ENCODE data around the gene FBXL16. TPM values are rescaled to one million over a fixed set of nuclear protein-coding genes. Genes with fewer than 3 reads are reported as not detected.

Gene FBXL16
- total and polyA plus RNA-seq, 2 of the 13 experiments (the other 11 are each of a cell fraction or from before 2014, with no cell fraction given) = 0.22 to 2.0 TPM

DNA sequence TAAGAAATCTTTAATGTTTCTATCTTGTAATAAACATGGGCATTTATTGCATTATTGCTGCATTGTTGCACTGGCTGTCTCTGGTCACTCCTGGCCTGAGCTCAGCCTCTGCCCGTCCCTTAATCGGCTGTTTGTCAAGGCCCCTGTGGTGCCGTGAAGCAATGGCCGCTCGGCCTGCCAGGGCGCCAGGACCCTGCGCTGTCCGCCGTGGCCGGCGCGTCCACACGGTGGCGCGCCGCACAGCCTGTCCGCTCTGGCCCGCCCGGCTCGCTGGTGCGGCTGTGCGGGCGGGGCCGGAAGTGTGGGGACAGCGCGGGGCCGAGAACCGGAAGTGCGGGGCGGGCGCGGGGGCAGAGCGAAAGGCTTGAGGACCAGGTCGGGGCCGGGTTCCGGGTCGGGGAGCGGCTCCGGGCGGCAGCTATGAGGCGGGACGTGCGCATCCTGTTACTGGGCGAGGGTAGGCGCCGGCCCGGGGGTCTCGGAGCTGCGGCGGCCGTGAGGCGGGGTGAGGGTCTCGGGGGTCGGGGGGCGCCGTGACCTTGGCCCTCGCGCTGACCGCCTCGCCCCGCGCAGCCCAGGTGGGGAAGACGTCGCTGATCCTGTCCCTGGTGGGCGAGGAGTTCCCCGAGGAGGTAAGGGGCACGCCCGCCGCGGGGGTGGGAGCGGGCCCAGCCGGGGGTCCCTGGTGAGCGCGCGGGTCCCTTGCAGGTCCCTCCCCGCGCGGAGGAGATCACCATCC, 37.7 kb downstream of the FBXL16 start, which contains the start of gene RHOT2:
RHOT2 (plus strand) TSS at position 353 of the 739 bp plus-strand sequence; CDS start at position 421, 68 bp downstream.
- peaks cover 17 to 34% of the 10 kb centered on the region in 2 experiments; a peak in 4 of 5 replicates for H3K36me3 ChIP-seq (replicated peaks in 1 of 2; ENCODE audit: control insufficient read depth in 1 of 2, insufficient read depth in 2 of 2, low read length in 2 of 2)
- POLR2A ChIA-PET = interaction anchor here (0.7 to 2.0 kb wide), 9 partner anchors 8 to 32 kb away, joined by 3 to 8 read pairs (median 5); partner anchors contain the start of genes METTL26, RHBDL1, STUB1 and WDR24
- no peaks in the 10 kb centered on the region for H4K20me1 ChIP-seq (ENCODE audit: insufficient read depth, low read length)
- BruUV-seq (replicated peaks) = no TSS peak
- DNase-seq (ENCODE audit: low spot score) = peak; percentile 77
- peak within 1 kb of the TSS; percentile 58 for H3K27ac ChIP-seq (ENCODE audit: extremely low read length, insufficient read depth, low read length)
- ATAC-seq = peak; percentile 91
- WGBS (ENCODE audit: low lambda C conversion rate) = 3% methylated on average over 17 of the region's 78 CpGs
- no peak for FAIRE-seq
- no peaks in the 10 kb centered on the region for H3K9me3 ChIP-seq (ENCODE audit: low read length)
- H2AFZ ChIP-seq (ENCODE audit: low read length) = peak within 1 kb of the TSS; percentile 83
- H3K4me1 ChIP-seq (ENCODE audit: insufficient read depth, low read length) = peaks cover 18% of the 10 kb centered on the region
- intact Hi-C loops (cut with micrococcal nuclease; ENCODE audit: unreplicated experiment) = no loop called here
- no peaks in the 10 kb centered on the region for H3K27me3 ChIP-seq (ENCODE audit: control insufficient read depth in 1 of 2, insufficient read depth in 2 of 2, low read length in 2 of 2)
- H3K4me2 ChIP-seq (ENCODE audit: low read depth, low read length) = peak within 1 kb of the TSS; percentile 92
- CTCF ChIA-PET (ENCODE audit: low intra/inter-chr PET ratio, low total read pairs) = interaction anchor here (1.0 to 1.4 kb wide), 3 partner anchors 9 to 18 kb away, joined by 3 to 4 read pairs (median 4); partner anchors contain the start of gene STUB1
- H3K79me2 ChIP-seq (ENCODE audit: insufficient read depth, low read length) = peaks cover 17% of the 10 kb centered on the region
- H3K9ac ChIP-seq (ENCODE audit: insufficient read depth, low read depth, low read length) = peak within 1 kb of the TSS; percentile 93
- peak within 1 kb of the TSS; percentile 87 to 96 (median 91) for H3K4me3 ChIP-seq (replicated peaks in 1 of 3; ENCODE audit: insufficient read depth in 1 of 3, low read depth in 2 of 3, low read length in 3 of 3)
- in situ Hi-C loops (cut with HindIII; ENCODE audit: extremely low pct_ligation_motif_present, low pct_unique_long_range_greater_than_20kb) = no loop called here
- TF ChIP-seq, protein P1, sequence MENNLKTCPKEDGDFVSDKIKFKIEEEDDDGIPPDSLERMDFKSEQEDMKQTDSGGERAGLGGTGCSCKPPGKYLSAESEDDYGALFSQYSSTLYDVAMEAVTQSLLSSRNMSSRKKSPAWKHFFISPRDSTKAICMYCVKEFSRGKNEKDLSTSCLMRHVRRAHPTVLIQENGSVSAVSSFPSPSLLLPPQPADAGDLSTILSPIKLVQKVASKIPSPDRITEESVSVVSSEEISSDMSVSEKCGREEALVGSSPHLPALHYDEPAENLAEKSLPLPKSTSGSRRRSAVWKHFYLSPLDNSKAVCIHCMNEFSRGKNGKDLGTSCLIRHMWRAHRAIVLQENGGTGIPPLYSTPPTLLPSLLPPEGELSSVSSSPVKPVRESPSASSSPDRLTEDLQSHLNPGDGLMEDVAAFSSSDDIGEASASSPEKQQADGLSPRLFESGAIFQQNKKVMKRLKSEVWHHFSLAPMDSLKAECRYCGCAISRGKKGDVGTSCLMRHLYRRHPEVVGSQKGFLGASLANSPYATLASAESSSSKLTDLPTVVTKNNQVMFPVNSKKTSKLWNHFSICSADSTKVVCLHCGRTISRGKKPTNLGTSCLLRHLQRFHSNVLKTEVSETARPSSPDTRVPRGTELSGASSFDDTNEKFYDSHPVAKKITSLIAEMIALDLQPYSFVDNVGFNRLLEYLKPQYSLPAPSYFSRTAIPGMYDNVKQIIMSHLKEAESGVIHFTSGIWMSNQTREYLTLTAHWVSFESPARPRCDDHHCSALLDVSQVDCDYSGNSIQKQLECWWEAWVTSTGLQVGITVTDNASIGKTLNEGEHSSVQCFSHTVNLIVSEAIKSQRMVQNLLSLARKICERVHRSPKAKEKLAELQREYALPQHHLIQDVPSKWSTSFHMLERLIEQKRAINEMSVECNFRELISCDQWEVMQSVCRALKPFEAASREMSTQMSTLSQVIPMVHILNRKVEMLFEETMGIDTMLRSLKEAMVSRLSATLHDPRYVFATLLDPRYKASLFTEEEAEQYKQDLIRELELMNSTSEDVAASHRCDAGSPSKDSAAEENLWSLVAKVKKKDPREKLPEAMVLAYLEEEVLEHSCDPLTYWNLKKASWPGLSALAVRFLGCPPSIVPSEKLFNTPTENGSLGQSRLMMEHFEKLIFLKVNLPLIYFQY (CRISPR knock-in tag; IDR thresholded peaks at IDR 0.05; ENCODE audit: borderline replicate concordance) = peak; percentile 89; the same call in 1 of the 2 replicates
- TF ChIP-seq ZNF605 (CRISPR knock-in tag; IDR thresholded peaks at IDR 0.05) (no peak), HNRNPLL (IDR thresholded peaks at IDR 0.05; ENCODE audit: low read depth, low read length, poor library complexity, severe bottlenecking) (peak; percentile 53), AKAP8 (CRISPR knock-in tag; IDR thresholded peaks at IDR 0.05) (0 out of 2 replicates have a peak, but pooled peaks have one; percentile 72), MAX (IDR thresholded peaks at IDR 0.05) (peak; percentile 82), ZNF616 (CRISPR knock-in tag; IDR thresholded peaks at IDR 0.05; ENCODE audit: low read depth) (peak; percentile 86; the same call in 1 of the 2 replicates), CREB3 (CRISPR knock-in tag; IDR thresholded peaks at IDR 0.05) (0 out of 2 replicates have a peak, but pooled peaks have one; percentile 39), UBTF (CRISPR knock-in tag; IDR thresholded peaks at IDR 0.05) (peak; percentile 64; the same call in 1 of the 2 replicates), LBX2 (CRISPR knock-in tag; IDR thresholded peaks at IDR 0.05; ENCODE audit: borderline replicate concordance) (0 out of 2 replicates have a peak, but pooled peaks have one; percentile 29), IKZF4 (CRISPR knock-in tag; IDR thresholded peaks at IDR 0.05; ENCODE audit: borderline replicate concordance, low read depth, not compliant biosample characterization) (no peak), ZNF570 (CRISPR knock-in tag; IDR thresholded peaks at IDR 0.05; ENCODE audit: borderline replicate concordance) (no peak), HCFC1 (IDR thresholded peaks at IDR 0.05; ENCODE audit: low read depth, low read length) (peak; percentile 73), ZNF614 (CRISPR knock-in tag; IDR thresholded peaks at IDR 0.05; ENCODE audit: borderline replicate concordance) (peak; percentile 59; the same call in 1 of the 2 replicates)
